HG03521 (cell line): ENCODE results near the gene PLPPR3.

Experiments used
- ATAC-seq: cut with Tn5 transposase; IDR thresholded peaks from one replicate; pipeline ENCODE4 v1.9.1; 2021; ENCODE audit warnings: mild to moderate bottlenecking, moderate library complexity; ENCODE audit not compliant: unreplicated experiment

PLPPR3 gene

DNA sequence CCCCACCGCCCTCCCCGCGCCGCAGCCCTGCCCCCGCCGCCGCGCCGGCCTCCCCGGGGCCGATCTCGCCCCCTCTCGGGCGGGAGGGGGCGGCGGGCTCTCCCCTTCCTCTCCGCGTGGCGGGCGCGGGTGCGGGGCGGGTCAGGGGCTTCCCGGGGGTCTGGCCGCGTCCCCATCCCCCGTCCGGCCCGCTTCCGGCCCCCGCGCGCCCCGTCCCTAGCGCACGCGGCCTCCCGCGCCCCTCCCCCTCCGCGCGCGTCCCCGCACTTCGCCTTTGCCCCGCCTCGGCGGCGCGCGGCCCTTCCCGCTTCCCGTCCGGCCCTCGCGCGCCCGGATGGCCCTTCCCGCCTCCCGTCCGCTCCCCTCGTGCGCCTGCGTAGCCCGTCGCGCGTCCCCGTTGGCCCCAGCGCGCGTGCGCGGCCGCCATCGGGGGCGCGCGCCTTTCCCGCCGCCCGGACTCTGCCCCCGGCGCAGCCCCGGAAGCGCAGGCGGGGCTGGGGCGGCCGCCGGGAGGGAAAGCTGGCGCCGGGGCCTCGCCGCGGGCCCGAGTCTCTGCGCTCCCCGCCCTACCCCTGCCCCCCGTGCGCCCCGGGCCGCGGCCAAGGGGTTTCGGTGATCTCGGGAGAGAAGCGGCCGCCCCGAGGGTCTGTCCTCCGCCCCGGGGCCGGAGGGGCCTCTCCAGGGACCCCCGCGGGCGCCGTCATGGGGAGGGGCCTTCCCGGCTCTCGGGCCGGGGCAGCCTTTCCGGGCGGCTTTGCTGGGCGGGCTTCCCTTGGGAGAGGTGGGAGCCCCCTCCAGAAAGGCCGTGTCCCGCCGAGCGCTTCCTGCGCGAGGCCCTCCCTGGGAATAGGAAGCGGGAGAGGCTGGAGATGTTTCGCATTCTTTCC, 24.0 kb downstream of the PLPPR3 start:
- peak; percentile 45 for ATAC-seq

- peak; percentile 80 for ATAC-seq
Measured at GRCh38 chr19:796692-797527, 24.8 kb downstream of the PLPPR3 start, which contains the start of gene PTBP1. Gene PTBP1 (plus strand): TSS chr19:797452. CDS start chr19:797498, 46 bp downstream.

DNA sequence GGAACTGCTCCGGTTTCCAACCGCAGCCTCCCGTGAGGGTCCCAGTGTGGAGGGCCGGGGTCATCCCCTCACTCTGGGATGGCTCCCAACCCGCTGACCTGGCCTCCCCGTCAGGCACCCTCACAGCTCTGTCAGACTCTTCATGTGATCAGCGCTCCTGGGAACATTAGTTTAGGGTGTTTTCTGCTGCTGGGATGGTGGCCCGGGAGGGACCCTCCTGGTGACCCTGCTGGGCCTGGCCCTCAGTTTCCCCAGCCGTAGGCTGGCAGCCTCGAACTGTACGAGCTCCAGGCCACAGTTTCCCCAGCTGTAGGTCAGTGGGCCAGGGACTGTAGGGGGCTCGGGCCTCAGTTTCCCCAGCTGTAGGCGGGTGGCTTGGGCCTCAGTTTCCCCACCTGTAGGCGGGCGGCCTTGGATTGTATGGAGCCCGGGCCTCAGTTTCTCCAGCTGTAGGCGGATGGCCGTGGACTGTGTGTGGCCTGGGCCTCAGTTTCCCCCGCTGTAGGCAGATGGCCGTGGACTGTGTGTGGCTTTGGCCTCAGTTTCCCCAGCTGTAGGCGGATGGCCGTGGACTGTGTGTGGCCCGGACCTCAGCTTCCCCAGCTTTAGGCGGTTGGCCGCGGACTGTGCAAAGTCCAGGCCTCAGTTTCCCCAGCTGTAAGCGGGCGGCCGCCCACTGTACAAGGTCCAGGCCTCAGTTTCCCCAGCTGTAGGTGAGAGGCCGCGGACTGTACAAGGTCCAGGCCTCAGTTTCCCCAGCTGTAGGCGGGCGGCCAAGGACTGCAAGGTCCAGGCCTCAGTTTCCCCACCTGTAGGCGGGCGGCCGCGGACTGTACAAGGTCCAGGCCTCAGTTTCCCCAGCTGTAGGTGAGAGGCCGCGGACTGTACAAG, 25.8 kb downstream of the PLPPR3 start:
- no peak for ATAC-seq

DNA sequence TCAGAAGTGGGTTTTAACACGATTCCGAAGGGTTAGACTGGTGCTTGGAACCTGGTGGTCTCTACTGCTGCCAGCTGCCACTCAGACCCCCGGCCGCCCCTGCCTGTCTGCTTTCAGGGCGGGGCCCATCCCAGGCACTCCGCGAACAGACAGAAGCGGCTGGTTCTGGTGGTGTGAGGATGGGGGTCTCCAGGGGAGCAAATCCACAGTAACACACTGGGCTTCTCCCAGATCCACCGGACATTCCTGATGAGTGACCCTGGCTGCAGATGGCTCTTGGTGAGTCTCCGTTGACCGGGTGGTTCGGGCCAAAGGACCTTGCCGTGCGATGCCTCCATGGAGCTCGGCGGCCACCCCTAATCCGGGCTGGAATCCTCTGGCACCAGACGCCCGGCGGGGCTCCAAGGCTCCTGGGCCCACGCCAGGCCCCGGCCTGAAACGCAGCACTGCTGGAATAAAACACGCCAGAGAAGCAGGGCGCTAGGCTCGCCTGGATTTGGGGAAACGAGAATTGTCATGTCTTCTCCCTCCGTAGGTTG, 26.6 kb downstream of the PLPPR3 start:
- ATAC-seq, result no peak

- no peak for ATAC-seq
Measured at GRCh38 chr19:793806-794205, 27.9 kb downstream of the PLPPR3 start.

DNA sequence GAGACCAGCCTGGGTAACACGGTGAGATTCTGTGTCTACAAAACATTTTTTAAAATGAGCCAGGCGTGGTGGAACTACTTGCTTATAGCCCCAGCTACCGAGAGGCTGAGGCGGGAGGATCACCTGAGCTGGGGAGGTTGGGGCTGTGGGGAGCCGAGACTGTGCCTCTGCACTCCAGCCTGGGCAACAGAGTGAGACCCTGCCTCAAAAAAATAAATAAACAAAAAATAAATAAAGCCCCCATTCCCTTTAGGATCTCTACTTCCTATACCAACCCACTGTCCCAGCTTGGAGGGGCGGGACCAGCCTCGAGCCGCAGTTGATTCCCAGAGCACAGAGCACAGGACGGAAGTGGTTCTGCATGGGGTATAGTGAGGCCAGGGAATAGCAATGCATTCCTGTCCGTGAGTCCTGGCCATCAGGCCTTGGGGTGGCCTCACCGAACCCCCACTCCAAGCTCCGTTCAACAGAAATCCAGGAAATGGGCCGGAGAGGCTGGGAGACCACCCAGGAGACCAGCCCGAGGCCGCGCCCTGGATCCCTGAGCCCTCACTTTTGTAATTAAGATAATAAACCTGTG, 29.4 kb downstream of the PLPPR3 start:
- no peak for ATAC-seq

GRCh38 chr19:791567-792305, 30.0 kb downstream of the PLPPR3 start:
- no peak for ATAC-seq

DNA sequence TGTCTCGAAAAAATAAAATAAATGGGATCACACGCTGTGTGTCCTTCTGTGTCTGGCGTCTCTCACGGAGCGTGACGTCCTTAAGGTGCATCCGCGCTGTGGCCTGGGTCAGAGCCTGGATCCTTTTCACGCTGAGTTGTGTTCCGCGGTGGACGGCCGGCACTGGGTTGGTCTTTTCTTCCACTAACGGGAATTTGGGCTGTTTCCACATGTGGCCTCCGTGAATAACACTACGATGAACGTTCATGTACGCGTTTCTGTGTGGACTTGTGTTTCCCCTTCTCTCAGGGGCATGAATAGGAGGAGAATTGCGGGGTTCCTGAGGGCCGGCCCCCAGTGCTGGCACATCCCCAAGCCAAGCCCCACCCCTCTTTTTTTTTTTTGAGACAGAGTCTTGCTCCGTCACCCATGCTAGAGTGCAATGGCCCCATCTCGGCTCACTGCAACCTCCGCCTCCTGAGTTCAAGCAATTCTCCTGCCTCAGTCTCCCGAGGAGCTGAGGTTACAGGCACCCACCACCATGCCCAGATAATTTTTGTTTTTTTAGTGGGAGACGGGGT, 30.7 kb downstream of the PLPPR3 start:
- no peak for ATAC-seq

DNA sequence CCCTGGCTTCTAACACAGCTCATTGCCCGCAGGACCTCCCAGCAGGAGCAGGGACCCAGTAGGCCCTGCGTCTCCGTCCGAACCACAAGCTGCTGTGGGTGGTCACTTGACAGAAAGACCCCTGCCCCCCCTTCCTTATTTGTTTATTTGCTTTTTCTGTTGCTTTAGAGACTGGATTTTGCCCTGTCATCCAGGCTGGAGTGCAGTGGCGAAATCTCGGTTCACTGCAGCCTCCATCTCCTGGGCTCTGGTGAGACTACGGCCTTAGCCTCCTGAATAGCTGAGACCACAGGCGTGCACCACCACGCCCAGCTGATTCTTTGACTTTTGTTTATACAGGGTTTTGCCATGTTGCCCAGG, 32.1 kb downstream of the PLPPR3 start:
- ATAC-seq, result no peak

- ATAC-seq, result no peak
Measured at GRCh38 chr19:788983-789700, 32.6 kb downstream of the PLPPR3 start.

DNA sequence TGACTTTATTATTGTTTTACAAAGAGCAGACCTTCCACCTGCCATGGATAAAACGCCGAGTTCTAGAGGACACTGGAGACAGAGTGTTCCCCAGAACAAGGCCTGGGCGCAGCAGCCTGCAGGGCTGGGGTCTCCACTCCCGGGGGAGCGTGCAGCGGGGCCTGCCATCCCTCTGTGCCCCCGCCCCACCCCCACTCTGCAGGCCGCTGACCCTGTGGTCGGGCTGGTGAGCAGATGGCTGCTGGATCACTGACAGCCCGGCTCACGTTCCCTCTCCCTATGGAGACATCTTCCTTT, 33.1 kb downstream of the PLPPR3 start:
- no peak for ATAC-seq

GRCh38 chr19:787536-787935, 34.2 kb downstream of the PLPPR3 start:
- ATAC-seq, result no peak

- no peak for ATAC-seq
Measured at GRCh38 chr19:784541-784940, 37.2 kb downstream of the PLPPR3 start.

- no peak for ATAC-seq
Measured at GRCh38 chr19:782878-783668, 38.7 kb downstream of the PLPPR3 start.

GRCh38 chr19:782185-782877, 39.4 kb downstream of the PLPPR3 start:
- ATAC-seq, result no peak

- no peak for ATAC-seq
Measured at GRCh38 chr19:781800-782184, 40.0 kb downstream of the PLPPR3 start.

GRCh38 chr19:780935-781334, 40.8 kb downstream of the PLPPR3 start:
- ATAC-seq, result no peak
